PC-9 (cell line): ENCODE data around the gene MIP. TPM values are rescaled to one million over a fixed set of nuclear protein-coding genes. Genes with fewer than 3 reads are reported as not detected.

ENCODE experiments used
- BruUV-seq: library from RNA; stranded (reverse); fragments of 400-500 nt; replicated peaks from 2 replicates; lab custom pipeline; 2021; lab: Mats Ljungman, UMichigan
- CTCF ChIA-PET: fragments of 300-600 bp; sonication (Branson Sonifier 250); formaldehyde crosslinking; loops from one replicate; lab custom pipeline; 2022; ENCODE audit warnings: antibody characterized with exemption; lab: Charles Lee
- POLR2A ChIA-PET: fragments of 300-600 bp; sonication (Branson Sonifier 250); formaldehyde crosslinking; loops from one replicate; lab custom pipeline; 2022; ENCODE audit warnings: antibody characterized with exemption; ENCODE audit not compliant: unreplicated experiment; lab: Charles Lee
- DNase-seq, 2 experiments: peaks; one replicate each; pipeline versions ENCODE4 v3.0.0 to v3.0.0-alpha.2; 2015 to 2022; ENCODE audit warnings: mixed read lengths in 1 of 2
- H2AFZ ChIP-seq: fragments of 200-600 bp; sonication (generic); 2 replicates; pipeline ENCODE4 v1.8.1; 2017; ENCODE audit warnings: antibody characterized with exemption
- H3F3A ChIP-seq: fragments of 200-600 bp; sonication (generic); 2 replicates; pipeline ENCODE4 v1.8.1; 2017; ENCODE audit warnings: antibody characterized with exemption, mild to moderate bottlenecking, low read depth; ENCODE audit not compliant: insufficient read depth
- H3K27ac ChIP-seq: fragments of 200-600 bp; sonication (generic); 2 replicates; pipeline ENCODE4 v1.6.1; 2016; ENCODE audit warnings: mixed run types
- H3K27me3 ChIP-seq: fragments of 200-600 bp; sonication (generic); 2 replicates; pipeline ENCODE4 v1.6.1; 2016; ENCODE audit warnings: low read depth, mixed run types; ENCODE audit not compliant: insufficient read depth
- H3K36me3 ChIP-seq: fragments of 200-600 bp; sonication (generic); 2 replicates; pipeline ENCODE4 v1.6.1; 2016; ENCODE audit warnings: low read depth, mixed run types
- H3K4me1 ChIP-seq: fragments of 200-600 bp; sonication (generic); replicated peaks from 2 replicates; pipeline ENCODE4 v1.6.1; 2016; ENCODE audit warnings: mixed run types; ENCODE audit not compliant: insufficient read depth
- H3K4me2 ChIP-seq: fragments of 200-600 bp; sonication (generic); 2 replicates; pipeline ENCODE4 v1.6.1; 2017; ENCODE audit warnings: mixed run types
- H3K4me3 ChIP-seq: fragments of 200-600 bp; sonication (generic); 2 replicates; pipeline ENCODE4 v1.6.1; 2016; ENCODE audit warnings: mixed run types
- H3K79me2 ChIP-seq: fragments of 200-600 bp; sonication (generic); 2 replicates; pipeline ENCODE4 v1.6.1; 2017; ENCODE audit warnings: low read depth, mixed run types
- H3K9me2 ChIP-seq: fragments of 200-600 bp; sonication (generic); 2 replicates; pipeline ENCODE4 v1.8.1; 2017; ENCODE audit warnings: mild to moderate bottlenecking; ENCODE audit not compliant: insufficient read depth
- H3K9me3 ChIP-seq: fragments of 200-600 bp; sonication (generic); 2 replicates; pipeline ENCODE4 v1.8.1; 2016; ENCODE audit warnings: low read depth; ENCODE audit not compliant: insufficient read depth
- H4K20me1 ChIP-seq: fragments of 200-600 bp; sonication (generic); 2 replicates; pipeline ENCODE4 v1.8.1; 2017; ENCODE audit not compliant: insufficient read depth
- CTCF ChIP-seq: fragments of 200-600 bp; sonication (generic); conservative IDR thresholded peaks from 2 replicates; pipeline ENCODE4 v1.6.1; 2017; ENCODE audit warnings: mixed run types, antibody characterized with exemption, mild to moderate bottlenecking, moderate library complexity
- EZH2 ChIP-seq: fragments of 200-600 bp; sonication (generic); IDR thresholded peaks from 2 replicates; pipeline ENCODE4 v1.8.0; 2017; ENCODE audit warnings: antibody characterized with exemption, low read depth
- intact Hi-C: fragments of 100-400 bp; cut with micrococcal nuclease; formaldehyde crosslinking; loops from one replicate; pipeline ENCODE4 v1.10.0; 2022; ENCODE audit not compliant: unreplicated experiment
- total RNA-seq: library from RNA; stranded (reverse); gene quantifications from 2 replicates; pipeline ENCODE4 v1.2.3, GENCODE V29; 2021

The MIP gene
- total RNA-seq, 1 experiment from 2014 or later: not detected

- BruUV-seq: no TSS peak
Observed at GRCh38 chr12:56451147-56451546, 3.3 kb downstream of the MIP start.

GRCh38 chr12:56450241-56450640, 4.2 kb downstream of the MIP start:
- ChIA-PET CTCF (interaction anchor here (0.6 to 1.7 kb wide), 5 partner anchors 8 to 262 kb away, joined by 4 to 12 read pairs (median 5); no protein-coding TSS in a partner anchor), POLR2A (interaction anchor here (0.5 kb wide), 1 partner anchor 1481 kb away, joined by 4 read pairs; no protein-coding TSS in a partner anchor)
- Histone ChIP-seq H3K27me3 (no peaks in the 10 kb centered on the region), H3K4me3 (no peak overlapping the region; the same call in 1 of the 2 replicates), H3F3A (peaks cover 6% of the 10 kb centered on the region), H3K79me2 (peaks cover 16% of the 10 kb centered on the region), H3K9me3 (no peaks in the 10 kb centered on the region), H3K9me2 (no peaks in the 10 kb centered on the region), H3K27ac (no peak overlapping the region), H4K20me1 (no peaks in the 10 kb centered on the region), H2AFZ (0 out of 2 replicates have a peak overlapping the region, but pooled peaks have one; percentile 91), H3K4me1 (no peaks in the 10 kb centered on the region; the same call in 1 of the 2 replicates), H3K36me3 (no peaks in the 10 kb centered on the region), H3K4me2 (peak overlapping the region; percentile 82)
- TF ChIP-seq EZH2 (no peak), CTCF (no peak)
- intact Hi-C loops: no loop called here
- no TSS peak for BruUV-seq
- DNase-seq: no peak

More at GRCh38 chr12:56451147-56451546, 3.3 kb downstream of the MIP start:
- H2AFZ ChIP-seq: no peak overlapping the region
- DNase-seq: no peak
- H4K20me1 ChIP-seq: no peaks in the 10 kb centered on the region
- H3K4me1 ChIP-seq: no peaks in the 10 kb centered on the region; the same call in 1 of the 2 replicates
- H3K9me3 ChIP-seq: no peaks in the 10 kb centered on the region
- ChIA-PET POLR2A (no interaction called here), CTCF (interaction anchor here (0.6 to 1.7 kb wide), 5 partner anchors 9 to 263 kb away, joined by 4 to 12 read pairs (median 5); no protein-coding TSS in a partner anchor)
- no peaks in the 10 kb centered on the region for H3K27me3 ChIP-seq
- TF ChIP-seq EZH2 (no peak), CTCF (no peak)
- no peak overlapping the region for H3K4me2 ChIP-seq
- no peaks in the 10 kb centered on the region for H3K36me3 ChIP-seq
- H3K27ac ChIP-seq: no peak overlapping the region
- intact Hi-C loops: no loop called here
- peaks cover 16% of the 10 kb centered on the region for H3K79me2 ChIP-seq
- no peaks in the 10 kb centered on the region for H3K9me2 ChIP-seq
- H3F3A ChIP-seq: peaks cover 6% of the 10 kb centered on the region
- no peak overlapping the region for H3K4me3 ChIP-seq

- peak overlapping the region; percentile 89 for H3K4me3 ChIP-seq
- TF ChIP-seq CTCF (no peak), EZH2 (no peak)
- no peaks in the 10 kb centered on the region for H3K9me2 ChIP-seq
- H3K79me2 ChIP-seq: peaks cover 16% of the 10 kb centered on the region
- BruUV-seq: TSS peak; percentile 97
- H3F3A ChIP-seq: peaks cover 6% of the 10 kb centered on the region
- no peaks in the 10 kb centered on the region for H3K27me3 ChIP-seq
- intact Hi-C loops: loop anchor here (1.0 kb wide), 1 partner anchor 345 kb away; the partner anchor contains the start of gene PA2G4
- no peaks in the 10 kb centered on the region for H3K9me3 ChIP-seq
- H2AFZ ChIP-seq: peak overlapping the region; percentile 91
- H3K4me1 ChIP-seq: no peaks in the 10 kb centered on the region; the same call in 1 of the 2 replicates
- H3K4me2 ChIP-seq: peak overlapping the region; percentile 82
- no peaks in the 10 kb centered on the region for H3K36me3 ChIP-seq
- no peak for DNase-seq
- CTCF ChIA-PET: interaction anchor here (0.6 to 1.7 kb wide), 5 partner anchors 10 to 260 kb away, joined by 3 to 11 read pairs (median 6); partner anchors contain the start of genes RBMS2 and SPRYD4
- H4K20me1 ChIP-seq: no peaks in the 10 kb centered on the region
- peak overlapping the region; percentile 57 for H3K27ac ChIP-seq
- POLR2A ChIA-PET: interaction anchor here (0.6 to 1.0 kb wide), 2 partner anchors 89 to 213 kb away, joined by 4 to 15 read pairs; partner anchors contain the start of gene STAT2
Observed at GRCh38 chr12:56449622-56449984, 4.9 kb downstream of the MIP start.
